CD4-positive, alpha-beta T cell treated with Interferon gamma for 1 hour (primary cell): Measurements from ENCODE around the gene PLA2G4C.
A peak's percentile ranks its signal among the peaks of the same experiment; 100 is the strongest.

Experiments
- DNase-seq: peaks from one replicate; pipeline ENCODE4 v3.0.0-alpha.2; 2020

The PLA2G4C gene, protein sequence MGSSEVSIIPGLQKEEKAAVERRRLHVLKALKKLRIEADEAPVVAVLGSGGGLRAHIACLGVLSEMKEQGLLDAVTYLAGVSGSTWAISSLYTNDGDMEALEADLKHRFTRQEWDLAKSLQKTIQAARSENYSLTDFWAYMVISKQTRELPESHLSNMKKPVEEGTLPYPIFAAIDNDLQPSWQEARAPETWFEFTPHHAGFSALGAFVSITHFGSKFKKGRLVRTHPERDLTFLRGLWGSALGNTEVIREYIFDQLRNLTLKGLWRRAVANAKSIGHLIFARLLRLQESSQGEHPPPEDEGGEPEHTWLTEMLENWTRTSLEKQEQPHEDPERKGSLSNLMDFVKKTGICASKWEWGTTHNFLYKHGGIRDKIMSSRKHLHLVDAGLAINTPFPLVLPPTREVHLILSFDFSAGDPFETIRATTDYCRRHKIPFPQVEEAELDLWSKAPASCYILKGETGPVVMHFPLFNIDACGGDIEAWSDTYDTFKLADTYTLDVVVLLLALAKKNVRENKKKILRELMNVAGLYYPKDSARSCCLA

DNA sequence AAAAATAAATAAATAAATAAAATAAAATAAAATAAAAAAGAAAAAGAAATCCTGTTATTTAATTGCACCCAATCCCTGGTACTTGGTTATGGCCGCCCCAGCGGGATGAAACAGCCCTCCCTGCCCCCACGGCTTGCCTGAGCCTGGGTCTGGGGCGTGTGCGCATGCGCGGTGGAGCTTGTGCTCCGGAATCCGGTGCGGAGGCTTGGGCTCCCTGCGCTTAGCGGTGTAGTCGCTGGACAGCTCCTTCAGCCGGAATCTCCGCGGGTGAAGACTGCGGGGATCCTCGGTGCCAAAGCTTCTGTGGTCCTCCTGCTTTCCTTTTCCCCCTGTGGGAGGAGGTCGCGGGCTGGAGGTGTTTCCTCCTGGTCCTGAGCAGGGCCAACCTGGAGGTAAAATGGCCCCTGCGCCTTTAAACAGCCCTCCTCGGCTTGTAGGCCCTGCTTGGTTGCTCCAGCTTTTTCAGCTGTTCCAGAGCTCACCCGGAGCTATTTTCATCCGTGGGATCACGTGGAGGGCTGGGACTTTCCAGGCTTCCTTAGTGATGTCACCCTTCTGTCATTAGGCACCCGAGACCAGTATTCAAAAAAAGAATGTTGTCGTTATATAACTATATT, at the start of gene PLA2G4C:
PLA2G4C (minus strand) TSS at position 468 of the 617 bp plus-strand sequence. CDS start 4,288 bp downstream, outside the sequence.
- peak; percentile 80 for DNase-seq

DNA sequence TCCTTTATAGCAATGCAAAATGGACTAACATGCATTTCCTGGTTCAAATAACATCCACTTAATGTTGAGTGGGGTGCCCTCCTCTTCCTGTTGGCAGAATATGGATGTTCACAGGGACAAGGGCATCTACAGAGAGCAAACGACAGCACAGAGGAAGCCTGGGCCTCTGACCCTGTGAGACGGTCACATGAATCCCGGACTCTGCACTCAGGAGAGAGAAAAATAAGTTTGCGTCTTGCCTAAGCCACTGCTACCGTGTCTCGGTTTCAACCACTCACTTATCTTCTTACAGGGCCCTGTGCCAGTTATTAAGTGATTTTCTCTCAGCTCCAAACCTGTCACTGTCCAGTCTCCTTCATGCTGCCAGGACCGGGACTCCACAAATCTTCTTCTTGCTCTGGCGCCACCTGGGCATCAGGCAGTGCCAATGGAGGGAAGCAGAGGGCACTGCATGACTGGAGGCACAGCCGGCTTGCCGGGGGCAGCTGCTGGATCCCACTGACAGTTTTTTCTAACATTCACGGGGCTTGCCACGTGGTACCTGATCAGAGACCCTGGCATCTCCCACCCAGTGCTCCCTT, 47.7 kb upstream of the PLA2G4C start:
- DNase-seq, result no peak

DNA sequence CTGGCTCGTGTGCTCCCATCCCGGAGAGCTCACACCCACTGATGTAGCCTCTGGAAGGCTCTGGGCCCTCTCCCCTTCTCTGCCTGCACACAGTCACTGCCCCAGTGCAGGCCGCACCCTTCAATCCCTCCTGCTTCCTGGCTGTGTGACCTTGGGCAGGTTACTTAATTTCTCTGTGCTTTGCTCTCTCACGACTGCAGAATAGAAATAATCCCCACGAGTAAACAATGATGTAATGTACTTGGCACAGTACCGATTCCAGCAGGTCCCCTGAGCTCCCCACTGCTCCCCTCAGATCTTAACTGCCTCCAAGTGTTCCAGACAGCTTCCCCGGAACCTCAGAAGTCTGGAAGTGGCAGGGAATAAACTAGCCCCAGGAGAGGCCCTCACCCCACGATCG, 43.4 kb upstream of the PLA2G4C start:
- DNase-seq, result no peak

DNA sequence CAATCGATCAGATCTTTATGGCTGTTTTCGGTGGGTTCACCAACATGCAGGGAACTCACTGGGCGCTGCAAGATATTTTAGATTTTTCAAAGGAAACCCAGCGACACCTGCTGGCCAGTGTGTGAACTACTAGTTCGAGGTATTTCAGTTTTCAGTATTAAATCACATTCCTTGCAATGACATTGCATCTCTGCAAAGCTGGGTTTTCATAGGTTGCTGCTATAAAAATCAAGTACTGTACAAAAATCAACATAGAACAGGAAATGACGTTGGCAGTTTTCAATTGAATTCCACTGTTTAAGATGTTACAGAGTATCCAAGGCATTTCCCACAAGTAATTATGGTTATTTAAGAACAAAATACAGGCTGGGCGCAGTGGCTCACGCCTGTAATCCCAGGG, 41.9 kb upstream of the PLA2G4C start:
- peak; percentile 49 for DNase-seq

DNA sequence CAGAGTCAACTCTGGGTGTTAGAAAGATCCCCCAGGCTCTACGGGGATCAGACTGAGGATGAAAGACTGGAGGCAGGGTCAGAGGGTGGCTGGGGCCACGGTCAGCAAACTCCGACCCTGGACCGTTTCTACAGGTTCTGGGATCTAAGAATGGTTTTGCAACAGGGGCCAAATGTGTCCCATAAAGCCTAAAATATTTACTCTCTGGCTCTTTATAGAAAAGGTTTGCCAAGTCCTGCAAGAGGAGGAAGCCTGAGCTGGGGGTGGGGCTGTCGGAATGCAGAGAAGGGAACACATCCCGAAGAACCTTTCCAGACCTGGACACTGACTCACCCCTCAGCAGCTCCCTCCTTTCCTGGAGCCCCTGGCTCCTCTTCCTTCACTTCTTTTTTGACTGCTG, 38.8 kb upstream of the PLA2G4C start:
- DNase-seq, result no peak

DNA sequence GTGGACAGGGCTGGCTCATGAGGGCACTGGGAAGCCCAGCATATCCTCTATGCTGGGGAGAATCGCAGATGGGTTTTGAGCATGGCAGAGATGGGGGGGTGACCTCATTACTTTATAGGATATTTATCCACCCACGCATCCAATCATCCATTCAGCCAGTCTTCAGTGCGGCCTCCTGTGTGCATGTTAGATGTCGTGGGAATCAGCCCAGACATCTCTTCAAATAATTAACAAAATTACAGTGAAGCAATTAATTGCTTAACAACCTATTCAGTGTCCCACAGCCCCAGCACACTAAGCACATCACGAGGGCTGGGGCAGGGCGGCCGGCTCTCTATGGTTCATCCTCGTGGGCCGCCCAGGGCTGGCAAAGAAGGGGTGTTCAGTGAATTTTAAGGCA, 38.0 kb upstream of the PLA2G4C start:
- DNase-seq, result no peak

DNA sequence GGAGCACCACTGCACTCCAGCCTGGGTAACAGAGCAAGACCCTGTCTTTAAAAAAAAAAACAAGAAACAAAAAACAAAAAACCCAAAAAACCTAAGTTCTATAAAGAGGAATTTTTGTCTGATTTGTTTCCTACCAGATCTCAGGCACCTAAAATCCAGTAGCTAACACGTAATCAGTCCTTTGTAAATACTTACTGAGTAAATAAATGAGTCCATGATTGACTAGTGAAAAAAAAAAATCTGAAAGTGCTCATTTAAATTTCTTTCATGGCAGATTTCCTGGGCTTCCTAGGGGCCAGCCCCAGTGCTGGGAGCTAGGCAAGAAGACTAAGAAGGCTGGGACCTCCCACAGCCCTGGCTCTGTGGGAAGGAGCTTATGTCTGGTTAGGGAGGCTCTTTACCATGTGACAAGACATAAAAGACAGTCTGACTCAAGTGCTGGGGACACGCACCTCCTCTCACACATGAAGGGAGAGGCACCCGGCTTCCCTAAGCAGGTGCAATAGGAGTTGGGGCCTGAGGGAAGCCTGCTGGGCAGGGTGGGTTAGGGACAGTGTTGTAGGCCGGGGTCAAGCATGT, 37.1 kb upstream of the PLA2G4C start:
- DNase-seq, result no peak

DNA sequence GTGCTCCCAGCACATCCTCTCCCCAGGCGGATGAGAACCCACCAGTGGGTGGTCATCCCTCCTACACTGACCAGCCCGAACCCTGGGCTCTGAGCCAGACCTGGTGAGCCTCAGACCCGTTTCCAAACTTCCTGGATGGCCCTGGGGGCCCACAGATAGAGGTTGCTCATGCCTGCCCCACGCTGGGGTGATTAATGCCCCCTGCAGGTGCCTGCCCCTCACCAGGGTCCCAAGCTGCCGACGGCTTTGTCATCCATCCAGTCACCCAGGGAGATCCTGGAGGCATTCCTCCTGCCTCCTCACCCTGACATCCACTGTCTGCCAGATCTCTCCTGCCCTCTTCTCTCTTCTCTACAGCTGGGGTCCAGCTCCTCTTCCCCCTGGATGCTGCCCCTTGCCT, 28.4 kb upstream of the PLA2G4C start:
- DNase-seq, result no peak

DNA sequence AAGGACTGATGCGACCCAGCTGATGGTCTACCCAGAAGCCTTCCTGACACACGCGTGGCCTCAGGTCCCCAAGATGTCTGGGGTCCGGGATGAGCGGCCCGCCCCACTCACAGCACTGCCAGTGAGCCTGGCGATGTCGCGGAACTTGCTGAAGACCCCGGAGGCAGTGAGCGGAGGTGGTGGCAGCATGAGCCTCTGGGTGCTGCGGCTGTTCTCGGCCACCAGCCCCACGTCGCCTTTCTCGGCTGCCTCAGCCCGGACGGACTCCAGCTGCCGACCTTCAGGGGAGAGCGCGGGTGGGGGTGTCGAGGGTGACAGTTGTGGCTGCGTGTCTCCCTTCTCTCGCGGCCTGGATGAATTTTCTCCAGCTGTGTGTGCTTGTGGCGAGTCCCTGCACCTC, 26.8 kb upstream of the PLA2G4C start:
- no peak for DNase-seq

DNA sequence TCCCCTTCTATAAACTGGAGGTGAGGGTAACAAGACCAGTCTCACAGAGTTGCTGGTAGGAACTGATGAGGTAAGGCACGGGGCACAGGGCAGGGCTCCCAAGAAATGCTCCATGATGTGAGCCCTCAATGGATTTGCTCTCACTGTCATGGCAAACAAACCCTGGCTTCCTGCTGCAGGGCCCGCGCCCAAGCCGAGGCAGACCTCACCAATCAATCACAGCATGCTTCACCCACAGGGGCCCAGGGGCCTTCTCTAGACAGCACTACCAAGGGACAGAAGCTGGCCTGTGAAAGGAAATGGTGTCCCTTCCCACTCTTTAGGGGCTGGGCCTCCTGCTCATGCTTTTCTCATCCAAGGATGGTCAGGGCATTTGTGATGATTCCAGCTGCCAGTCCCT, 25.9 kb upstream of the PLA2G4C start:
- no peak for DNase-seq

DNA sequence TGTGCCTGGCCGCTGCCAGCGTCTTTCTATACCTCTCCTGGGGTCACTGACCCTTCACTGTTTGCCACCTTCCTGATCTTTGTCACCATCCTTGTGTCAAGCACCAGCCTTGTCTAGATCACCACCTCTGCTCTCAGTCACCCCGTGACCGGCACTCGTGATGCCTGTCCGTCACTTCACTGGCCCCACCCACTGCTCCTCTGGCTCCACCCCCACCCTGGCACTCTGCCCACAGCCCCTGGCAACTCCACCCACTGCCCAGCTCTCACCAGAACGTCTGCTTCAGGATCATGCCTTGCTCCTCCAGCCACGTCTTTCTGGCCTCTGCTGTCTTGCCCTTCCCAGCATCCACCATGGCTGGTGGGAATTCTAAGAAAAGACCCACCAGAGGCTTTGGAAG, 24.8 kb upstream of the PLA2G4C start:
- DNase-seq, result no peak

DNA sequence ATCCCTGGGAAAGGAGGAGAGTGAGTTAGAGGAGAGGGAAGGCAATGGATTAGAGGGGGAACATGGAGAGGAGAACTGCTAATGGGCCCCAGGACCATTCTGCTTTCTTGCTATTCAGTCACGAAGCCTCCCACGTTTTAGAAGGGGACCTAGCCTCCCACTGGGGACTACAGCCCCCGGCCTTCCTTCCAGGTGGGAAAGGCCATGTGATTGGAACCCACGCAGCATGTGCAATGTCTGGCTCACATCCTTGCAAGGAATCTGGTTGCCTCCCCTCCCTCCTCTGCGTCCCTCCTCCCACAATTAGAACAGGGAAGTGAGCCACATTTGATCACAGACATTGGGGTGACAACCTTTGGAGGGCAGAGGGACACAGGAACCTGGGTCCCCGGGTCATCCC, 22.5 kb upstream of the PLA2G4C start:
- DNase-seq, result no peak

DNA sequence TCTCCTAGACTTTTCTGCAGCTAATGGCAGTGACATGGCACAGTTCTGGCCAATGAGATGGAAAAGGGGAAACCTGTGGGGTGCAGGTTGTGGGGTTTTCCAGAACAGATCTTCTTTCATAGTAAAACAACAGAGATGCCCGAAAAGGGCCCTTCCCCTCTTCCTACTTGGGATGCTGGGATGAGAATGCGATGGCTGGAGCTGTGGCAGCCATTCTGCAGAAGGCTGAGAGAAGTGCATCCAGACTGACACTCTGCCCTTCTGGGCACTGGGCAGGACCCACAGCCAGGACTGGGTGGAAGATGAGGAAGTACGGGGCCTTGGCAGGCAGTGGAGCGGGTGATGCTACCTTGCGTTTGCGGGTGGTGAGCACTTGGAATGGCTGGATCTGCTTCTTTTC, 16.9 kb upstream of the PLA2G4C start:
- no peak for DNase-seq

DNA sequence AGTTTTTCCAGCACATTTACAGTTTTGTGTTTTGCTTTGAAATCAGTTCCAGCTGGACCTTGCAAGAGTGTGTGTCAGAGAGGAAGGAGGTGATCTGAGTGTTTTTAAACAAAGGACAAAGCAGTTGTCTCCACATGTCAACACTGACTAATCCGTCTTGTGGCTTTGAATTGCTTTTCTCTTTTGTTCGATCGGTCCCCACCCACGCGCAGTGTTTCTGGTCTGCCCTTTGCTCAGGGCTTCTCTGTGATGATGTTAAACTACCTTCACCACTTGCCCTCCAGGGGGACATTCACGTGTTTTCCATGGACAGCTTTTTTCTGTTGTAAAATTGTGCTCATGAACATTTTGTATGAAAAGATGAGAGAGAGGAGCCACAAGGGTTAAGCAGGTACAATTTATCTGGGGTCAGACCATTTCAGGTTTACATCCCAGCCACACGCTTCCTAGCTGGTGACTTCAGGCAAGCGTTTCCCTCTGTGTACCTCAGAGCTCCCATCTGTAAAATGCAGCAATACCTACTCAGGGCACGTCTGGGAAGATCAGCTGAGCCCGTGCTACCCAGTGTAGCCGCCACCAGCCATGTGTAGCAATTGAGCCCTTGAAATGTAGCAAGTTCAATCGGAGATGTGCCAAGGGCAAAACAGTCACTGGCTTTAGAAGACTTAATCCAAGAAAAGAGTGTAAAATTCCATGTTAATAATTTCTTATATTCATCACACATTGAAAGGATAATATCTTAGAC, 13.5 kb upstream of the PLA2G4C start:
- no peak for DNase-seq

DNA sequence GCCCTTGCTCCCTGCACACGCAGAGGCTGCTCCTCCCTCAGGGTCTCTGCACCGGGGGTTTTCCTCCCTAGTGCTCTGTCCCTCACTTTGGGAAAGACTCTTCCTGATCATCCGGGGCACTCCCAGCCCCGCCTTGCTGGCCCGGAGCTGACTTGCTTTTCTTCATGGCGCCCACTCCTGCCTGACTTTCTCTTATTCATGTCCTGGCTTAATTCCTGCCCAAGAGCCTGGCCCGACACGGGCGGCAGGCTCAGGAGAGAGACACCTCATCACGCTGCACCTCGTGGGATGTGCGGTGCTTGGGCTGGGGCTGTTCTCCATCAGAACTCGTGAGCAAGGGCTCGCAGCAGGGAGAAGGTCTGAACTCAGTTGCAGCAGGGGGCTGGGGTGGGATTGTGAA, 11.8 kb upstream of the PLA2G4C start:
- no peak for DNase-seq

DNA sequence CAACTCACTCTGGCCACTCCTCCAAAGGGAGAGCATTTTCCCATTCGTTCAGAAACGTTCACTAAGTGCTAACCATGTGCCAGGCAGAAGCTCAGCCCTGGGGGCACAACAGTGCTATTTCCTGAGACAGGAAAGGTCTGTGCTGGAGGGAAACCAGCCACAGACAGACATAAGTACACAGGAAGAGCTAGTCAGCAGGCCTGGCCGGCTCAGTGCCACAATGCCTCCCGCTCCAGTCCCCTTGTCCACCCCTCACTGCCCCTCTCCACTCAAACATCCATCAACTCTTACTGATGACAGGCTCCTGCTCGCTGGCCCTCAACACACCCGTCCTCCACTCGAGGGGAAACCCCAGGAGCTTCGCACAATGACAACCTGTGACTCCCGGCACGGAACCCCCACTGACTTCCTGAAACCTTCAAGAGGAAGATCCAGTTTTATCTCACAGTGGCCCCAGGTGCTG, 11.3 kb upstream of the PLA2G4C start:
- no peak for DNase-seq

DNA sequence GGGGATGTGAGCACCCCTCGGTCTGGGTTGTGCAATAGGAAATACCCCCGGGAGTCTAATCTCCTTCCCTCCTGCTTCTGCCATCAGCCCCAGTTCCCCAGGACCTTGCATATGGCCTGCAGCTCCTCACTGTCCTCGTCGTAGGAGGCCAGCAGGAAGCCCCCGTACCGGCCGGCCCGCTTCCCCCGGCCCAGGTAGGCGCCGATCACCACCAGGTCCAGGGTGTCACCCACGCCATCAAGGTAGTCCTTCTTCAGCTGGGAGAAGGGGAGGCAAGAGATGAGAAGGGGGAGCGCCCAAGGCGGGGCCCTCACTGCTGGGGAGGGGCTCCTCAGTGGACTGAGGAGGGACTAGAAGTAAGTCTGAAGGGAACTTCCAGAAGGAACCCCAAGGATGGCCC, 10.4 kb upstream of the PLA2G4C start:
- no peak for DNase-seq

DNA sequence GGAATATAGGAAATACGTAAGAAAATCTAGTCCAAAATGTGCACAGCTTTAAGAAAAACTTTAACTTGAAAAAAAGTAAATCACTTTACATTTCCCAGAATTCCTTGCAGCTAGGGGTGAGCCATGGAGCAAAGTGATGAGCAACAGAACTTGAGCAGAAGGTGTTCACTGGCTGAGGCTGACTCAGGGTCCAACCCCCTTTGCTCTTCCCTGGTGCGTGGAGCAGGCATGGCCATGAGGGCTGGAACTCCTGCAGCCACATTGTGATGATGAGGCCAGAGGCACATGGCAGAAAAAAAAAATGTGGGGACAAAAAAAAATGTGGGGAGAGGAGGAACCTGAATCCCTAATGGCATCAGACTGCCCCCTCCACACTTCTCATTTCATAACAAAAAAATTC, 9.9 kb upstream of the PLA2G4C start:
- DNase-seq, result no peak

DNA sequence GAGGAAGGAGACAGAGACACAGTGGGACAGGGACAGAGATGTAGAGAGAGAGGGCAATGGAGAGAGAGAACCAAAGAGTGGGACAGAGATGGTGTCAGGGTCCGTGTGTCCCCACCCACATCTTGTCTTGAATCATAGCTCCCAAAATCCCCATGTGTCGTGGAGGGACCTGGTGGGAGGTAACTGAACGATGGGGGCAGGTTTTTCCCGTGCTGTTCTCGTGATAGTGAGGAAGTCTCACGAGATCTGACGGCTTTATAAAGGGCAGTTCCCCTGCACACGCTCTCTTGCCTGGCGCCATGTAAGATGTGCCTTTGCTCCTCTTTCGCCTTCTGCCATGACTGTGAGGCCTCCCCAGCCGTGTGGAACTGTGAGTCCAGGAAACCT, 7.5 kb upstream of the PLA2G4C start:
- DNase-seq, result no peak

DNA sequence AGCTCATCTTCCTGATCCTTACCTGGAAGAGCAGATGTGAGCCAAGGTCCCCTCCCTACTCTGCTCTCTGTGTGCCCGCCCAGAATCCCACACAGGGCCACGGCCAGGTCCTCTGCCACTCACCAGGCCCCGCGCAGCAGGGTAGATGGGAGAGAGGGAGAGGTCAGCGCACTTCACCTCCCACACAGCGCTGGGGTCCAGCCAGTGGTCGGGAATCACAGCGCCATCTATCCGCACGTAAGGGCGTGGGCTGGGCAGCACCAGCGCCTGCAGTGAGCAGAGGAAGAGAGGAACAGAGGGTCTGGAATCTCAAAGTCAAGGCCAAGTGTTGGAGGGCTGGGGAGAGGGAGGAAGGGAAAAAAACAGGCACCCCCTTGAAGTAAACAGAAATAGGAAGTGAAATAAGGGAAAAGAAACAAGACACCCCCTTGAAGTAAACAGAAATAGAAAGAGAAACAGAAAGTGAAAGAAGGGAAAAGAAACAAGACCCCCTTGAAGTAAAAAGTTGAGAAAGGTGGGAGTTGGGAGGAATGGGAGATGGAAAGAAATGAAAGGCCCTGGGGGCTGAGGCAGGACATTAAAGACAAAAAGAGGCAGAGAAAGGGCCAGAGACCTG, 7.0 kb upstream of the PLA2G4C start:
- DNase-seq, result no peak

DNA sequence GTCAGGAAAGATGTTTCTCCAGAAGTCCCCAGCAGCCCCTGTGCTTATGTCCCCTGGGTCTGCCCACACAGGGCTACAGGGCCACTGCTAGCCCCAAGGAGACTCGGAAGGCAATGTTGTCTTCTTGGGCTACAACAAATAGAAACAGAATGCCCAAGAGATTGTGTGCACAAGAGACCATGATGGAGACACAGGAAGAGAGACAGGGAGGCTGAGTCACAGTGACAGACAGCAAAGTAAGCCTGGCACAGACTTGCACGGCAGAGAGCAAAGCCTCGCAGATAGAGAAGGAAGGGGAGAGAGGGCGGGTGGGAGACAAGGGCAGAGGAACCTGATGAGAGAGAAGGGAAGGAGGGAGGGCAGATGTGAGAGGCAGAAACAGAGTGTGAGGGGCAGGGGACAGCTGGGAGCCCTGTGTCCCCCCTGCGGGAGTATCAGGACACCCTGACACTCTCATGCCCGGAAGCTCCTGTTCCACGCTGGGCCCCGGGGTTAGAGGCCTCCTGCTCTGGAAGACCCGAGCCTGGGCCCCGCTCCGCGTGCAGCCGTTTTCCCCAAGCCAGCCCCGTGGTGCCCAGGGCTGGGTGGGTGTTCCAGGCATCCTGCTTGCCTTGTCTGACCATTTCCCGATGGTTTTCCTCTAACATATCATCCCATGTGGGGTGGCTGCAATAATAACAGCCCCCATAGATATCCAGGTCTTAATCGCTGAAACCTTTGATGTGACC, 2.7 kb upstream of the PLA2G4C start:
- no peak for DNase-seq

DNA sequence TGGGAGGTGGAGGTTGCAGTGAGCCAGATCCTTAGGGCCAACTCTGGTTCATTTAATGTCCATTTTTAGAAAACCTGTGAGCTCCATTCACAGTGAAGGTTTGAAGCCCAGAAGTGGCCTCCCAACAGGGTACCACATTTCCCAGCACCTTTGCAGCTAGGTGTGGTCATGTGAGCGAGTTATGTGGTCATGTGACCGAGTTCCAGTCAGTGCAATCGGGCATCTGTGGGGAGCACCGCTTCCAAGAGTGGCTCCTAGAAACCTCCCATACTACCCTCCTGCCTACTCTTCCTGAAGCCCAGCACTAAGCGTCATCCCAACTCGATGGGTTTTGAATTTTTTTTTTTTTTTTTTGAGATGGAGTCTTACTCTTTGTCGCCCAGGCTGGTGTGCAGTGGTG, 663 bp upstream of the PLA2G4C start:
- no peak for DNase-seq
